Measurements from ENCODE around the gene CTF1. TPM values are rescaled to one million over a fixed set of nuclear protein-coding genes. Genes with fewer than 3 reads are reported as not detected.

The CTF1 gene
- total RNA-seq, 1 donor from 2014 or later = 5.2 TPM

- no peaks in the 10 kb centered on the region for H3K27me3 Mint-ChIP-seq (ENCODE audit: low read depth, unreplicated experiment)
- FAIRE-seq = no peak
- no peak overlapping the region for H2AFZ ChIP-seq (ENCODE audit: low read depth, low read length)
- no peak overlapping the region for H3K4me3 ChIP-seq (ENCODE audit: insufficient read depth, low read depth, low read length)
- no peak for TF ChIP-seq CTCF (IDR thresholded peaks at IDR 0.05; ENCODE audit: insufficient read depth, low read depth, low read length)
- no peak for TF ChIP-seq EZH2 (IDR thresholded peaks at IDR 0.05; ENCODE audit: insufficient read depth, low read length)
- no peak overlapping the region for H3K27ac Mint-ChIP-seq (ENCODE audit: unreplicated experiment)
- H3K79me2 ChIP-seq (ENCODE audit: insufficient read depth, low read length) = peaks cover 4% of the 10 kb centered on the region
- H3K4me1 ChIP-seq (ENCODE audit: insufficient read depth, low read length) = peaks cover 13% of the 10 kb centered on the region
- H3K9me3 Mint-ChIP-seq (ENCODE audit: unreplicated experiment) = no peaks in the 10 kb centered on the region
- DNase-seq (ENCODE audit: low read depth) = no peak
- H3K9ac ChIP-seq (ENCODE audit: low read length) = no peak overlapping the region
- H4K20me1 ChIP-seq (ENCODE audit: insufficient read depth, low read length) = peaks cover 29% of the 10 kb centered on the region
- H3K4me2 ChIP-seq (ENCODE audit: low read length) = no peak overlapping the region
- H3K36me3 ChIP-seq (ENCODE audit: insufficient read depth, low read length) = peaks cover 18% of the 10 kb centered on the region
- no peak overlapping the region for H3K27ac ChIP-seq (ENCODE audit: low read depth, low read length)
- H3K27me3 ChIP-seq (ENCODE audit: insufficient read depth, low read length) = no peaks in the 10 kb centered on the region
- peaks cover 2% of the 10 kb centered on the region for H3K36me3 Mint-ChIP-seq (ENCODE audit: low read depth, unreplicated experiment)
- H3K4me1 Mint-ChIP-seq (ENCODE audit: low read depth, unreplicated experiment) = no peaks in the 10 kb centered on the region
- no peak overlapping the region for H3K4me3 Mint-ChIP-seq (ENCODE audit: unreplicated experiment)
- H3K9me3 ChIP-seq (ENCODE audit: insufficient read depth, low read depth, low read length) = no peaks in the 10 kb centered on the region
Measured at GRCh38 chr16:30946671-30947540, 50.5 kb downstream of the CTF1 start.

GRCh38 chr16:30947541-30947858 is 51.1 kb downstream of the CTF1 start:
- Histone ChIP-seq H3K9me3 (ENCODE audit: insufficient read depth, low read depth, low read length) (no peaks in the 10 kb centered on the region), H3K9ac (ENCODE audit: low read length) (peak overlapping the region; percentile 59), H3K27ac (ENCODE audit: low read depth, low read length) (peak overlapping the region; percentile 38), H3K36me3 (ENCODE audit: insufficient read depth, low read length) (peaks cover 15% of the 10 kb centered on the region), H2AFZ (ENCODE audit: low read depth, low read length) (no peak overlapping the region), H4K20me1 (ENCODE audit: insufficient read depth, low read length) (peaks cover 29% of the 10 kb centered on the region), H3K27me3 (ENCODE audit: insufficient read depth, low read length) (no peaks in the 10 kb centered on the region), H3K4me2 (ENCODE audit: low read length) (no peak overlapping the region), H3K79me2 (ENCODE audit: insufficient read depth, low read length) (no peaks in the 10 kb centered on the region), H3K4me1 (ENCODE audit: insufficient read depth, low read length) (peaks cover 13% of the 10 kb centered on the region), H3K4me3 (ENCODE audit: insufficient read depth, low read depth, low read length) (no peak overlapping the region)
- no peak for DNase-seq (ENCODE audit: low read depth)
- TF ChIP-seq CTCF (IDR thresholded peaks at IDR 0.05; ENCODE audit: insufficient read depth, low read depth, low read length) = no peak
- TF ChIP-seq EZH2 (IDR thresholded peaks at IDR 0.05; ENCODE audit: insufficient read depth, low read length) = no peak
- no peaks in the 10 kb centered on the region for H3K9me3 Mint-ChIP-seq (ENCODE audit: unreplicated experiment)
- no peak overlapping the region for H3K4me3 Mint-ChIP-seq (ENCODE audit: unreplicated experiment)
- H3K27me3 Mint-ChIP-seq (ENCODE audit: low read depth, unreplicated experiment) = no peaks in the 10 kb centered on the region
- no peaks in the 10 kb centered on the region for H3K4me1 Mint-ChIP-seq (ENCODE audit: low read depth, unreplicated experiment)
- no peak overlapping the region for H3K27ac Mint-ChIP-seq (ENCODE audit: unreplicated experiment)
- no peak for FAIRE-seq
- peaks cover 2% of the 10 kb centered on the region for H3K36me3 Mint-ChIP-seq (ENCODE audit: low read depth, unreplicated experiment)
